SJCRH30 (cell line): ENCODE results near the gene DBX2. TPM values are rescaled to one million over a fixed set of nuclear protein-coding genes. Genes with fewer than 3 reads are reported as not detected.
"Not testable (repeated sequence)": the region's sequence is repeated elsewhere in the genome, so short reads cannot be mapped to it uniquely, and the experiment has no call there.

Experiments
- DNase-seq, 2 experiments: peaks; one replicate each; pipeline ENCODE4 v3.0.0-alpha.2; 2015 to 2020
- H3K27ac ChIP-seq: fragments of 250-450 bp; sonication (Bioruptor Pico); 2 replicates; pipeline ENCODE4 v1.5.1; 2020; ENCODE audit warnings: mild to moderate bottlenecking, moderate library complexity
- H3K27me3 ChIP-seq: fragments of 250-450 bp; sonication (Bioruptor Pico); 2 replicates; pipeline ENCODE4 v1.5.1; 2020; ENCODE audit warnings: mild to moderate bottlenecking, moderate library complexity
- H3K36me3 ChIP-seq: fragments of 250-450 bp; sonication (Bioruptor Pico); 2 replicates; pipeline ENCODE4 v1.5.1; 2020; ENCODE audit warnings: mild to moderate bottlenecking, moderate library complexity
- H3K4me1 ChIP-seq: fragments of 250-450 bp; sonication (Bioruptor Pico); 2 replicates; pipeline ENCODE4 v1.5.1; 2020; ENCODE audit warnings: mild to moderate bottlenecking, moderate library complexity
- H3K4me3 ChIP-seq: fragments of 250-450 bp; sonication (Bioruptor Pico); 2 replicates; pipeline ENCODE4 v1.5.1; 2020; ENCODE audit warnings: mild to moderate bottlenecking, moderate library complexity
- H3K9me3 ChIP-seq: fragments of 250-450 bp; sonication (Bioruptor Pico); replicated peaks from 2 replicates; pipeline ENCODE4 v1.5.1; 2020; ENCODE audit warnings: mild to moderate bottlenecking, moderate library complexity
- total RNA-seq: library from RNA; depleted of rRNA; stranded (reverse); fragments of >200 nt; shearing (Covaris generic); gene quantifications from 2 replicates; pipeline ENCODE4 v1.2.3, GENCODE V29; 2014

The DBX2 gene
- total RNA-seq, 1 experiment from 2014 or later: not detected

DNA sequence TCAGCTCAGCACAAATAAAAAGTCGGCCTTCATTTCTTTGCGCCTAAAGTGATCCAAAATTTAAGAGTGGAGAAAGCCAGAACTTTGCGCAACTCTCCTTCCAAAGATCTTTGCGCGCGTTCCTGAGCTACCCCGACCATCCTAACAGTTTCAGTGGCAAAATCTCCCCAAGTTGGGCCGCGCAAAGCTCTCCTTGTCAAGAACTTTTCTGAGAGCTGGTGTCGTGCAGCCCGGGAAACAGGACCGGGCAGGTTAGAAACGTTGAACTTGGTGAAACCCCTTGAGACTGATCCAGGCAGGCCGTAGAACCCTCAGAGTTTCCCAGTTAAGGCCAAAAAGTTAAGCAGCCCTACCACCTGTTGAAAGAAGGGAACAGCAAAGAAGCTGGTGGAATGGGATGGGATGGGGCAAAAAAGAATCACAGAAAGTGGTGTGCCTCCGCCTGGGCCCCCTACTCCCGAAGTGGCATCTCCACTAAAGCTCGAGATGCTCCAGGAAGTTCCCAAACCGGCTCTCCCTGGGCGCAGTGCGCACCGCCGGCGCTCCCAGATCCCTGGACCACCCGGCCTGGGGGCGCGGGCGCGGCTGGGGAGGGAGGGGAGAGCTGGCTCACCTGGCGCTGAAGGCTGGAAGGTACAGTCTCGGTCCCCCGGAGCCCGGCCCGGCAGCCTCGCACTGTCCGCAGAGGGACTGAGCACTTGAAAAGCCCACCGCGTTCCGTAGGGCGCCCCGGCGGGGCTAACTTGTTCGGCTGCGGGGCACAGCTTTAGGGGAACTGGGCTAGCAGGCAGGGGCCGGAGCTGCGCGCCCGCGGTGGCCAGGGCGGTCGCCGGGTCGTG, 768 bp downstream of the DBX2 start:
- Histone ChIP-seq H3K36me3 (no peaks in the 10 kb centered on the region), H3K4me1 (no peaks in the 10 kb centered on the region), H3K27me3 (peaks cover 14% of the 10 kb centered on the region), H3K4me3 (no peak overlapping the region), H3K27ac (no peak overlapping the region), H3K9me3 (no peaks in the 10 kb centered on the region)
- no peak for DNase-seq

DNA sequence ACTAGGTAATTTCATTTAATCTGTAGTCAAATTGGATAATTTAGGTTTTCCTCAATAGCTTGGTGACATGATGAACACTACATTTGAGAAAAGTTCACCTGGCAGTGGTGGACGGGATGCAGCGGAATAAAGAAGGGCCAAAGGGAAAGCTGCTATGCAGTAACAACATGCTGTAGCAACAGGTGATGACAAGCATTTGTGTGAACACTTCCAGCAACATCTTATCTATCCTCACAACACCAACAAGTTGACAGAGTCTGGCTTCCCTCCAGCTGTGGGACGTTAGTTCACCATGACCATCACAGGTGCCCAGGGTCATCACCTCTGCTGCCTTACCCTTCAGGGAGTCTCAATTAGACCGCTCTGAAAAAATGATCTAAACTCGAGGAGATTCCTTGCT, 8.3 kb downstream of the DBX2 start:
- peaks cover 10% of the 10 kb centered on the region for H3K27me3 ChIP-seq
- no peaks in the 10 kb centered on the region for H3K36me3 ChIP-seq
- no peaks in the 10 kb centered on the region for H3K4me1 ChIP-seq
- H3K9me3 ChIP-seq: no peaks in the 10 kb centered on the region
- no peak for DNase-seq
- H3K27ac ChIP-seq: no peak overlapping the region
- no peak overlapping the region for H3K4me3 ChIP-seq

DNA sequence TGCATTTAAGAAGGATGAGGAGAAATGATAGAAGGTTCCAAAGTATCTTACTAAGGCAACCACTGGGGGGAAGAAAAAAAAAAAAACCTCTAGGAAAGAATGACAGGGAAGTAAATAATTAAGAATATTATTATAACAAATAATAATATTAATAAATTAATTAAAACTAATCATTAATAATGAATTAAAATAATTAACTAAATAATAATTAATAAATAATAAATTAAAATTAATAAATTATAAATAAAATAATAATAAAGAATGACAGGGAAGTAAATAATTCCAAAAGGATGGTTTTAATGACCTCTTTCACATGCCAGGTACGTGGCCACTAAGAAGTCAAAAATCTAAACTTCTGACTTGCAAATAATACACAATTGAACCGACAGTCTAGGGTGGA, 9.9 kb downstream of the DBX2 start:
- DNase-seq: no peak
- H3K27ac ChIP-seq: no peak overlapping the region
- no peaks in the 10 kb centered on the region for H3K4me1 ChIP-seq
- no peaks in the 10 kb centered on the region for H3K36me3 ChIP-seq
- peaks cover 3% of the 10 kb centered on the region; the same call in 1 of the 2 replicates for H3K27me3 ChIP-seq
- H3K9me3 ChIP-seq: no peaks in the 10 kb centered on the region
- no peak overlapping the region for H3K4me3 ChIP-seq

DNA sequence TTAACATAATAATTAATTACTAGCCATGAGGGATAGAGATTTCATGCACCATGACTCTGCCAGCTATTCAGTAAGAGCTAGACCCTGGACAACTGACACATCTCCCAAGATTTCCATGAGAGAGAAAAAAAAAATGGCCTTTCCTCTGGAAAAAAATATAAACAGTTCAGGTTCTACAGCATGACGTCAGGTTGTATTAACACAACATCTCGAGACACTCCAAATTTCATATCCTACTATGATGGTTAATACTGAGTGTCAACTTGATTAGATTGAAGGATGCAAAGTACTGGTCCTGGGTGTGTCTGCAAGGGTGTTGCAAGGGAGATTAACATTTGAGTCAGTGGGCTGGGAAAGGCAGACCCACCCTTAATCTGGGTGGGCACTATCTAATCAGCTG, 11.1 kb downstream of the DBX2 start:
- Histone ChIP-seq H3K4me1 (no peaks in the 10 kb centered on the region), H3K9me3 (no peaks in the 10 kb centered on the region), H3K4me3 (no peak overlapping the region), H3K27ac (no peak overlapping the region), H3K27me3 (no peaks in the 10 kb centered on the region; the same call in 1 of the 2 replicates), H3K36me3 (no peaks in the 10 kb centered on the region)
- no peak for DNase-seq

DNA sequence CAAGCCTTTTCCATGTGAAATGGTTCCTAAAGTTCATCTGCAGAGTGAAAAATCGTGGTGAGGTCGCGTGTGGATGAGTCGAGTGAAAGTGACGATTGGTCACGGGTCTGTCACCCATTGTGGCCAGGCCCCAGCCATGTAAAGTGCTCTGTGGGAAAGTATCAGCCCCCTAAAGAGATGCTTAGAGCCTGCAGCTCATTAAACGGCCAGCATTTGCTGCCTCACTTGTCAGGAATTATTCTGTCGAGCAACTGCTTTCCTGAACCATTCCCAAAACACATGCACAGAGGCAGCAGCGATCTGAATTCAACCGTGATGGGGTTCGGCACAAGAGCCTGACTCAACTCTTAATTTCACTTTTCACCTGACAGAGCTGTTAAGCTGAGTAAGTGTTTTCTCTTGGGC, 16.0 kb downstream of the DBX2 start:
- Histone ChIP-seq H3K36me3 (no peaks in the 10 kb centered on the region), H3K27ac (no peak overlapping the region), H3K4me3 (no peak overlapping the region), H3K9me3 (no peaks in the 10 kb centered on the region), H3K4me1 (no peaks in the 10 kb centered on the region), H3K27me3 (no peaks in the 10 kb centered on the region)
- DNase-seq: peak in 1 of 2 experiments; percentile 10

DNA sequence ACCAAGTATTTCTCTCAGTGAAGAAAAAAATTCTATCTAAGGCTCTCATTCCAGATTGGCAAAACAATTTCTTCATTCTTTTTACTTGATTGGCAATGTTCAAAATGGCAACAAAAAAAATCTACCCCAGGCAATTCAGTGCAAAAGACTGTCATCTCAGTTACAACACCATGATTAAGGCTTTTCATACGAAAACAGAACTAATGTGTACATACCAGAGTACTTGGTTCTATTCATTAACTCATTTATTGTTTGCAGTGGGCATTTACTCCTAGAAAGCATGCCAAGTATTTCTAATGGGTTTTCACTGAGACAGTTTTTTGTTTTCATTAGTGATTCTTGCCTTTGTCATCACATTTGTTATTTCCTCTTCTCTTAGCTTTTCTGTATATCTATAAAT, 33.0 kb downstream of the DBX2 start:
- Histone ChIP-seq H3K4me3 (no peak overlapping the region), H3K4me1 (no peaks in the 10 kb centered on the region), H3K9me3 (0 out of 2 replicates have a peak, but pooled peaks cover 4% of the 10 kb centered on the region), H3K27ac (no peak overlapping the region), H3K36me3 (no peaks in the 10 kb centered on the region), H3K27me3 (no peaks in the 10 kb centered on the region)
- DNase-seq: no peak

DNA sequence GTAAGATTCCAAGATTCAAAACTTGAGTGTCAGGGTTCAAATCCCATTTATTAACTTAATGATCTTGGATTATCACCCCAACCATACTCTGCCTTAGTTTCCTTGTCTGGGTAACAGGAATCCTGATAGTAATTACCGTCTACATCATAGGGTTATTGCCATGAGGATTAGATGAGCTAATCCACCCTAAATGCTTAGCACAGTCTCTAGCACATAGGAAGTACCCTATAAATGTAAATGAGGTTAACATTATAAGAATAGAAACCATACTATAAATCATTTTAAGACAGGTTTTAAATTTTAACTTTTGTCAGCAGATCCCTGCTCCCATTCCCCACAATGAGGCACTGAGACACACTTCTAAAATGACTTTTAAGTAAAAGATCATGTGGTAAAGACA, 36.5 kb downstream of the DBX2 start:
- no peak for DNase-seq
- Histone ChIP-seq H3K36me3 (no peaks in the 10 kb centered on the region), H3K4me1 (no peaks in the 10 kb centered on the region), H3K27ac (no peak overlapping the region), H3K27me3 (no peaks in the 10 kb centered on the region), H3K4me3 (no peak overlapping the region), H3K9me3 (no peaks in the 10 kb centered on the region)

DNA sequence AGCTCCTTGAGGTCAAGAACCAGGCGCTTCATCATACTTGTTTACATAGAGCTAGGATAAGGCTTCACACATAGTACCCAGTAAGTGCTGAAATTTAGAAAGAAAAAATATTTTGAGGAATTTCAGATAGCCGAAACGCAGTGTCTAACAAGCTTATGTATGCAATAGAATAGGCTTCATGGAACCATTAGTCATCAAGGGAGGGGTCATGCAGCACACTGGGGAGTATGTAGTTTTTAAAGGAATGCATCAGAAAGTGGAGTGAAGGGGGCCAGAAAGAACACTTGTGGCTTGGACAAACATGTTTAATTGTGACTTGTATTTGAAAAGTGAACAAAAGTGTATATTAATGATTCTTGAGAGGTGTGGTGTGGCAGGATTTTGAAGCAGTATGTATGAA, 38.1 kb downstream of the DBX2 start:
- Histone ChIP-seq H3K36me3 (no peaks in the 10 kb centered on the region), H3K9me3 (no peaks in the 10 kb centered on the region), H3K4me1 (no peaks in the 10 kb centered on the region), H3K27me3 (no peaks in the 10 kb centered on the region), H3K27ac (no peak overlapping the region), H3K4me3 (no peak overlapping the region)
- no peak for DNase-seq

DNA sequence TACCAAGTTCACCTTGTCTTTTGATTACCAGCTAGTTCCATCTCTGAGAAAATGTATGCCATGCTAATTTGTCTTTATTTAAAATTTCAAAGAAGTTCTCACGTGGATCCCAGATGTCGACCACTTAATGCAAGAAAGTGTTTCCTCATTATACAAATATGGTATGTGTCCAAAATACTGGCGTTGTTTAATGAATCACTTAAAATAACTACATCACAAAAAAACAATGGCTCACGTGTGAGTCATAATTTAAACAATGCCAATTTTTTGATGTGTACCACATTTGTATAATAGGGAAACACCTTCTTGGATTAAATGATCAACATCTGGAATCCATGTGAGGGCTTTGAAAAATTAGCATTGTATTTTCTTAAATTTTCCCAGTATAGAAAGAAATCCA, 40.8 kb downstream of the DBX2 start:
- no peak overlapping the region for H3K4me3 ChIP-seq
- no peaks in the 10 kb centered on the region for H3K4me1 ChIP-seq
- no peaks in the 10 kb centered on the region for H3K9me3 ChIP-seq
- DNase-seq: no peak
- H3K27ac ChIP-seq: no peak overlapping the region
- no peaks in the 10 kb centered on the region for H3K27me3 ChIP-seq
- no peaks in the 10 kb centered on the region for H3K36me3 ChIP-seq

DNA sequence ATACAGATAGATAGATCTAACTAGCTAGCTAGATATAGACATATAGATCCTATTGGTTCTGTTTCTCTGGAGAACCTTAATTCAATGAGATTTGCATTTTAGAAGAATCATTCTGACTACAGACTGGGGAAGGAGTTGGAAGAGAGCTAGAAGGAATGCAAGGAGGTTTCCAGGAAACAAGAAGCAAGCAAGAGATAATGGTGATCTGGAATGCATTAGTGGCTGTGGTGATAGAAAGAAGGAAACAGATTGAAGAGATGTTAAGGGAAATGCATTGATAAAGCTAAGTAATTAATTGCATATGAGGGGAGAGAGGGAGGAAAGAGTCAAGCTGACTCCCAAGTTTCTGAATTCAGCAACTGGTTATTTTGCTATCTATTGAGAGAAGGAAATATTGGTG, 42.7 kb downstream of the DBX2 start:
- Histone ChIP-seq H3K36me3 (no peaks in the 10 kb centered on the region), H3K27ac (no peak overlapping the region), H3K4me3 (no peak overlapping the region), H3K4me1 (no peaks in the 10 kb centered on the region), H3K27me3 (no peaks in the 10 kb centered on the region), H3K9me3 (no peaks in the 10 kb centered on the region)
- no peak for DNase-seq

DNA sequence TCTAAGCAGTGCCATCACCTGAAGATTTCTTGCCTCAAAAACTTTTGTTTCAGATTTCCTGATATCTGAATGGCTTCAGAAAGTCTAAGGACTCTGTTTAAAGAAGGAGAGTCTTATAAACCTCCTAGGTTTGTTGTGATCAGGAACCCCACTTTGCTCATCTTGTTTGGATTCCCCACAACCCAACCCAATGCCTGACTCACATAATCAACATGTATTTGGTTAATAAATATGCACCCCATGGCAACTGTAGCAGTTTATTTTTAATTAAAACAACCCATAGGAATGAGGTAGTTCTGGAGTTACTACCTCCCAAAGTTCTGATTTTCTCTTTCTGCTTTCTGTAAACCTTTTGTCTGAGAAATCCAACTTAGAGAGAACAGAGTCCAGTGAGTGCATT, 51.5 kb downstream of the DBX2 start:
- no peak for DNase-seq
- H3K4me1 ChIP-seq: no peaks in the 10 kb centered on the region
- H3K4me3 ChIP-seq: no peak overlapping the region
- no peaks in the 10 kb centered on the region for H3K9me3 ChIP-seq
- H3K27me3 ChIP-seq: no peaks in the 10 kb centered on the region
- H3K27ac ChIP-seq: no peak overlapping the region
- H3K36me3 ChIP-seq: no peaks in the 10 kb centered on the region

DNA sequence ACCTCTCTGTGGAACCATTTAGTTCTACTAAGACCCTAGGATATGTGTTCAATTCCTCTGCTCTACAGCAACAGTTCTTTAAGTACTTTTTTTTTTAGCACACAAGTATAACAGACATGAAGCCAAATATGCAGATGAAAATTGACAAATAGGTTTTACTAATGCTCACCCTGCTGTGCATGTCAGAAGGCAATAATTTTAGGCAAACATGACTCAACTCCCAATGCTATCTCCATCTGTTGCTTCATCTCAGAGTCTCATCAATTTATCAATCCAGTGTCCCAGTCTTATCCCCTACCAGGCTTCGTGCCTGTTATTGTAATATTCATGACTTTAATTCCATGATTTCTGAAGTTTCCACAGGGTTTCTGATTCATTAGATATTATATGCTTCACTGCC, 57.7 kb downstream of the DBX2 start:
- H3K9me3 ChIP-seq: no peaks in the 10 kb centered on the region
- H3K4me1 ChIP-seq: no peaks in the 10 kb centered on the region
- no peak for DNase-seq
- no peak overlapping the region for H3K4me3 ChIP-seq
- no peaks in the 10 kb centered on the region for H3K36me3 ChIP-seq
- H3K27ac ChIP-seq: no peak overlapping the region
- H3K27me3 ChIP-seq: no peaks in the 10 kb centered on the region

DNA sequence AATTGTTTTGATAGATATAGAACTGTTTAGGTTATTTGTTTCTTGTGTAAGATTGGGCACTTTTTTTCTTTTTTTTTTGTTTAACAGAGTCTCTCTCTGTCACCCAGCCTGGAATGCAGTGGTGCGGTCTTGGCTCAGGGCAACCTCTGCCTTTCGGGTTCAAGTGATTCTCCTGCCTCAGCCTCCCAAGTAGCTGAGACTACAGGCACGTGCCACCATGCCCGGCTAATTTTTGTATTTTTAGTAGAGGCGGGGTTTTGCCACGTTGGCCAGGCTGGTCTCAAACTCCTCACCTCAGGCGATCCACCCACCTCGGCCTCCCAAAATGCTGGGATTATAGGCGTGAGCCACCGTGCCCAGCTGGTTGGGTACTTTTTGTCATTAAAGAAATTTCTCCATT, 66.0 kb downstream of the DBX2 start:
- H3K36me3 ChIP-seq, H3K4me1 ChIP-seq, H3K9me3 ChIP-seq, DNase-seq, H3K4me3 ChIP-seq, H3K27me3 ChIP-seq, H3K27ac ChIP-seq: not testable (repeated sequence)

DNA sequence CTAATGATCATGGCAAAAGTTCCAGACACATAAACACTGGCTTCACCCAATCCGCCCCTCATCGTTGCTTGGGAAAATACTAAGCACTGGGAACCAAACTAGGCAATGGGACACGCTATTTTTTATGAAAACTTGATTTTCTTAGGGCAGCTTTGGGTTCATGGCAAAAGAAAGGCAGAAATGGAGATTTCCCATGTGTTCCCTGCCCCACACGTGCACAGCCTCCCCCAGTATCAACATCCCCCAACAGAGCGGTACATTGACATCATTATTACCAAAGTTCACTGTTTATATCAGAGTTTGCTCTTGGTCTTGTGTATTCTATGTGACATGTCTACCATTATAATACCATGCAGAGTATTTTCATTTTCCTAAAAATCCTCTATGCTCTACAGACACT, 71.0 kb downstream of the DBX2 start:
- Histone ChIP-seq H3K36me3 (no peaks in the 10 kb centered on the region), H3K27me3 (peaks cover 5% of the 10 kb centered on the region)
- no peak for DNase-seq

DNA sequence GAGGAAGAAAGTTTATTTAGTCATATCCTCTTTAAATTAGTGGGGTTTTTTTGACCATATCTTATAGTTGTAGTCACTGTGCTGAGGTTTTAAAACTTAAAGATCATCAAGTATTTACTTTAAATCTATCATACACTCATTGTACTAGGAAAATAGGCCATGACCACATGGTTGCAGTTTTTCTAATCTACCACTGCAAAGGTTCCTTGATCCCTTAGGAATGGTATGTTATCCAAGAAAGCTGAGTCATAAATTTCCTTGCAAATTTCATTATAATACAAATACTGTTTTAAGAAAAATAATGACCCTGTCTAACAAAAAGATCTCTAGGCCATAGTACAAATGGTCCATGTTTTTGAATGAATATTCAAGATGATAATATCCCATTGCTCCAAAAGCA, 74.7 kb downstream of the DBX2 start:
- Histone ChIP-seq H3K27me3 (peaks cover 5% of the 10 kb centered on the region), H3K27ac (no peak overlapping the region), H3K4me3 (no peak overlapping the region), H3K4me1 (no peaks in the 10 kb centered on the region), H3K36me3 (no peaks in the 10 kb centered on the region), H3K9me3 (no peaks in the 10 kb centered on the region)
- DNase-seq: no peak

More for the DNA sequence above, 71.0 kb downstream of the DBX2 start:
- H3K4me3 ChIP-seq: no peak overlapping the region
- H3K9me3 ChIP-seq: no peaks in the 10 kb centered on the region
- no peak overlapping the region for H3K27ac ChIP-seq
- no peaks in the 10 kb centered on the region for H3K4me1 ChIP-seq
